Measurements from ENCODE around the gene NWD2.

Gene NWD2

GRCh38 chr4:37370052-37370451 is 125.5 kb downstream of the NWD2 start:
- Histone ChIP-seq H4K20me1 (ENCODE audit: control insufficient read depth, insufficient read depth, low read depth, low read length) (no peaks in the 10 kb centered on the region), H3K27ac (ENCODE audit: low read depth, low read length) (no peak overlapping the region), H3K79me2 (ENCODE audit: control insufficient read depth, low read length) (no peaks in the 10 kb centered on the region), H3K4me1 (ENCODE audit: control insufficient read depth, low read length) (no peaks in the 10 kb centered on the region), H3K36me3 (ENCODE audit: control insufficient read depth, low read length) (no peaks in the 10 kb centered on the region), H3K4me3 (ENCODE audit: low read length) (no peak overlapping the region), H3K4me2 (ENCODE audit: low read length) (no peak overlapping the region), H3K9me3 (ENCODE audit: control insufficient read depth, insufficient read depth, low read length) (no peaks in the 10 kb centered on the region), H3K27me3 (ENCODE audit: control insufficient read depth, low read length) (no peaks in the 10 kb centered on the region), H3K9me2 (replicated peaks; ENCODE audit: control insufficient read depth, low read length) (no peaks in the 10 kb centered on the region), H3F3A (ENCODE audit: control insufficient read depth, insufficient read depth) (no peaks in the 10 kb centered on the region)
- TF ChIP-seq CTCF (IDR thresholded peaks at IDR 0.05; ENCODE audit: low read depth, low read length, poor library complexity, severe bottlenecking) = no peak
- no peak for TF ChIP-seq EZH2phosphoT487 (IDR thresholded peaks at IDR 0.05; ENCODE audit: borderline replicate concordance, low read length)

DNA sequence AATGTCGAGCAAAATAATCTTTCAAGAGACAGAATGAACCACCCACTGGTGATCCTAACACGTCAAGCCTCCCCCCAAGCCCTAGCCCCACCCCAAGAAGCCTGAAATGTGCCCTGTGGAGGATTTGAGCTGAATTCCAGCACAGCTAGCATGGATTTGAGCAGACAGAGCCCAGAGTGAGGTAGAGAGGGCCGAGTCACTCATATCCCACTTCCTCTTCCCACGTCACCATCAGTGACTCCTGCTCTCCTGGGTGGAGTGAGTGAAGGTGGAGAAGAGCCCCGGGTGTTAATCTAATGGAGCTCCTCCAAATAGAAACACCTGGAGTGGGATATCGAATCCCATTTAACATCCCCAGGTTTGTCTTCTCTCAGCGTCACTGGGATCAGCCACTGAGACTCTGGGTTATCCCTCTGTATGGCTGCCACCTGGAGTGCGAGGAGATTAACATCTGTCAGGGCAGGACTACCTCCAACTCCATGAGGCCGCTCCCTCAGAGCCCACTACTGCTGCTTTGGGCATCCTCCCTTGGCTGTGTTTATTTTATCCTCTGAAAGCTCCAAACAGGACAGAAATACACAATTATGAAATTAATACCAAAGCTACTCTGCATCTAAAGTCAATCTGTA is 136.6 kb downstream of the NWD2 start:
- Histone ChIP-seq H3K4me1 (ENCODE audit: control insufficient read depth, low read length) (no peaks in the 10 kb centered on the region), H3K27ac (ENCODE audit: low read depth, low read length) (no peak overlapping the region), H3K9me2 (replicated peaks; ENCODE audit: control insufficient read depth, low read length) (no peaks in the 10 kb centered on the region), H3K4me3 (ENCODE audit: low read length) (no peak overlapping the region), H3K9me3 (ENCODE audit: control insufficient read depth, insufficient read depth, low read length) (no peaks in the 10 kb centered on the region), H3K27me3 (ENCODE audit: control insufficient read depth, low read length) (no peaks in the 10 kb centered on the region), H3F3A (ENCODE audit: control insufficient read depth, insufficient read depth) (no peaks in the 10 kb centered on the region), H3K36me3 (ENCODE audit: control insufficient read depth, low read length) (no peaks in the 10 kb centered on the region), H3K4me2 (ENCODE audit: low read length) (no peak overlapping the region), H4K20me1 (ENCODE audit: control insufficient read depth, insufficient read depth, low read depth, low read length) (no peaks in the 10 kb centered on the region), H3K79me2 (ENCODE audit: control insufficient read depth, low read length) (no peaks in the 10 kb centered on the region)
- no peak for TF ChIP-seq EZH2phosphoT487 (IDR thresholded peaks at IDR 0.05; ENCODE audit: borderline replicate concordance, low read length)
- TF ChIP-seq CTCF (IDR thresholded peaks at IDR 0.05; ENCODE audit: low read depth, low read length, poor library complexity, severe bottlenecking) = no peak

GRCh38 chr4:37383579-37384229 is 139.2 kb downstream of the NWD2 start:
- Histone ChIP-seq H3K9me3 (ENCODE audit: control insufficient read depth, insufficient read depth, low read length) (no peaks in the 10 kb centered on the region), H3K27me3 (ENCODE audit: control insufficient read depth, low read length) (no peaks in the 10 kb centered on the region), H3K36me3 (ENCODE audit: control insufficient read depth, low read length) (no peaks in the 10 kb centered on the region), H3K9me2 (replicated peaks; ENCODE audit: control insufficient read depth, low read length) (no peaks in the 10 kb centered on the region), H3K4me1 (ENCODE audit: control insufficient read depth, low read length) (no peaks in the 10 kb centered on the region), H4K20me1 (ENCODE audit: control insufficient read depth, insufficient read depth, low read depth, low read length) (no peaks in the 10 kb centered on the region), H3K27ac (ENCODE audit: low read depth, low read length) (no peak overlapping the region), H3F3A (ENCODE audit: control insufficient read depth, insufficient read depth) (no peaks in the 10 kb centered on the region), H3K4me2 (ENCODE audit: low read length) (no peak overlapping the region), H3K79me2 (ENCODE audit: control insufficient read depth, low read length) (no peaks in the 10 kb centered on the region), H3K4me3 (ENCODE audit: low read length) (no peak overlapping the region)
- TF ChIP-seq EZH2phosphoT487 (IDR thresholded peaks at IDR 0.05; ENCODE audit: borderline replicate concordance, low read length) (no peak), CTCF (IDR thresholded peaks at IDR 0.05; ENCODE audit: low read depth, low read length, poor library complexity, severe bottlenecking) (peak; percentile 68)
